PC-9 (cell line): ENCODE results near the gene RIMBP2. TPM values are rescaled to one million over a fixed set of nuclear protein-coding genes. Genes with fewer than 3 reads are reported as not detected.

Source experiments
- BruUV-seq: library from RNA; stranded (reverse); fragments of 400-500 nt; replicated peaks from 2 replicates; lab custom pipeline; 2021; lab: Mats Ljungman, UMichigan
- CTCF ChIA-PET: fragments of 300-600 bp; sonication (Branson Sonifier 250); formaldehyde crosslinking; loops from one replicate; lab custom pipeline; 2022; ENCODE audit warnings: antibody characterized with exemption; lab: Charles Lee
- POLR2A ChIA-PET: fragments of 300-600 bp; sonication (Branson Sonifier 250); formaldehyde crosslinking; loops from one replicate; lab custom pipeline; 2022; ENCODE audit warnings: antibody characterized with exemption; ENCODE audit not compliant: unreplicated experiment; lab: Charles Lee
- DNase-seq, 2 experiments: peaks; one replicate each; pipeline versions ENCODE4 v3.0.0 to v3.0.0-alpha.2; 2015 to 2022; ENCODE audit warnings: mixed read lengths in 1 of 2
- H2AFZ ChIP-seq: fragments of 200-600 bp; sonication (generic); 2 replicates; pipeline ENCODE4 v1.8.1; 2017; ENCODE audit warnings: antibody characterized with exemption
- H3F3A ChIP-seq: fragments of 200-600 bp; sonication (generic); 2 replicates; pipeline ENCODE4 v1.8.1; 2017; ENCODE audit warnings: antibody characterized with exemption, mild to moderate bottlenecking, low read depth; ENCODE audit not compliant: insufficient read depth
- H3K27ac ChIP-seq: fragments of 200-600 bp; sonication (generic); 2 replicates; pipeline ENCODE4 v1.6.1; 2016; ENCODE audit warnings: mixed run types
- H3K27me3 ChIP-seq: fragments of 200-600 bp; sonication (generic); 2 replicates; pipeline ENCODE4 v1.6.1; 2016; ENCODE audit warnings: low read depth, mixed run types; ENCODE audit not compliant: insufficient read depth
- H3K36me3 ChIP-seq: fragments of 200-600 bp; sonication (generic); 2 replicates; pipeline ENCODE4 v1.6.1; 2016; ENCODE audit warnings: low read depth, mixed run types
- H3K4me1 ChIP-seq: fragments of 200-600 bp; sonication (generic); replicated peaks from 2 replicates; pipeline ENCODE4 v1.6.1; 2016; ENCODE audit warnings: mixed run types; ENCODE audit not compliant: insufficient read depth
- H3K4me2 ChIP-seq: fragments of 200-600 bp; sonication (generic); 2 replicates; pipeline ENCODE4 v1.6.1; 2017; ENCODE audit warnings: mixed run types
- H3K4me3 ChIP-seq: fragments of 200-600 bp; sonication (generic); 2 replicates; pipeline ENCODE4 v1.6.1; 2016; ENCODE audit warnings: mixed run types
- H3K79me2 ChIP-seq: fragments of 200-600 bp; sonication (generic); 2 replicates; pipeline ENCODE4 v1.6.1; 2017; ENCODE audit warnings: low read depth, mixed run types
- H3K9me2 ChIP-seq: fragments of 200-600 bp; sonication (generic); 2 replicates; pipeline ENCODE4 v1.8.1; 2017; ENCODE audit warnings: mild to moderate bottlenecking; ENCODE audit not compliant: insufficient read depth
- H3K9me3 ChIP-seq: fragments of 200-600 bp; sonication (generic); 2 replicates; pipeline ENCODE4 v1.8.1; 2016; ENCODE audit warnings: low read depth; ENCODE audit not compliant: insufficient read depth
- H4K20me1 ChIP-seq: fragments of 200-600 bp; sonication (generic); 2 replicates; pipeline ENCODE4 v1.8.1; 2017; ENCODE audit not compliant: insufficient read depth
- CTCF ChIP-seq: fragments of 200-600 bp; sonication (generic); conservative IDR thresholded peaks from 2 replicates; pipeline ENCODE4 v1.6.1; 2017; ENCODE audit warnings: mixed run types, antibody characterized with exemption, mild to moderate bottlenecking, moderate library complexity
- EZH2 ChIP-seq: fragments of 200-600 bp; sonication (generic); IDR thresholded peaks from 2 replicates; pipeline ENCODE4 v1.8.0; 2017; ENCODE audit warnings: antibody characterized with exemption, low read depth
- intact Hi-C: fragments of 100-400 bp; cut with micrococcal nuclease; formaldehyde crosslinking; loops from one replicate; pipeline ENCODE4 v1.10.0; 2022; ENCODE audit not compliant: unreplicated experiment
- total RNA-seq: library from RNA; stranded (reverse); gene quantifications from 2 replicates; pipeline ENCODE4 v1.2.3, GENCODE V29; 2021

The RIMBP2 gene
- total RNA-seq, 1 experiment from 2014 or later: not detected

GRCh38 chr12:130651188-130651959 lies 64.7 kb downstream of the RIMBP2 start:
- ChIA-PET POLR2A (no interaction called here), CTCF (no interaction called here)
- no peaks in the 10 kb centered on the region for H3K9me3 ChIP-seq
- H3K27ac ChIP-seq: no peak overlapping the region
- no peaks in the 10 kb centered on the region for H3K9me2 ChIP-seq
- no peak for TF ChIP-seq EZH2
- no peak for TF ChIP-seq CTCF
- intact Hi-C loops: no loop called here
- no peak overlapping the region for H2AFZ ChIP-seq
- peaks cover 85% of the 10 kb centered on the region for H3K27me3 ChIP-seq
- no peak overlapping the region for H3K4me2 ChIP-seq
- H3K79me2 ChIP-seq: no peaks in the 10 kb centered on the region
- H3K4me3 ChIP-seq: no peak overlapping the region
- no TSS peak for BruUV-seq
- DNase-seq: no peak
- no peaks in the 10 kb centered on the region for H3F3A ChIP-seq
- H3K4me1 ChIP-seq: no peaks in the 10 kb centered on the region
- H3K36me3 ChIP-seq: no peaks in the 10 kb centered on the region
- no peaks in the 10 kb centered on the region for H4K20me1 ChIP-seq

GRCh38 chr12:130650131-130650530 lies 66.0 kb downstream of the RIMBP2 start:
- intact Hi-C loops: no loop called here
- TF ChIP-seq CTCF (no peak), EZH2 (no peak)
- Histone ChIP-seq H3K4me3 (no peak overlapping the region), H3F3A (no peaks in the 10 kb centered on the region), H2AFZ (no peak overlapping the region), H3K9me3 (no peaks in the 10 kb centered on the region), H3K79me2 (no peaks in the 10 kb centered on the region), H3K4me1 (no peaks in the 10 kb centered on the region), H4K20me1 (no peaks in the 10 kb centered on the region), H3K27me3 (peaks cover 78% of the 10 kb centered on the region), H3K4me2 (no peak overlapping the region), H3K36me3 (no peaks in the 10 kb centered on the region), H3K9me2 (no peaks in the 10 kb centered on the region), H3K27ac (no peak overlapping the region)
- no TSS peak for BruUV-seq
- ChIA-PET CTCF (no interaction called here), POLR2A (no interaction called here)
- DNase-seq: no peak

DNA sequence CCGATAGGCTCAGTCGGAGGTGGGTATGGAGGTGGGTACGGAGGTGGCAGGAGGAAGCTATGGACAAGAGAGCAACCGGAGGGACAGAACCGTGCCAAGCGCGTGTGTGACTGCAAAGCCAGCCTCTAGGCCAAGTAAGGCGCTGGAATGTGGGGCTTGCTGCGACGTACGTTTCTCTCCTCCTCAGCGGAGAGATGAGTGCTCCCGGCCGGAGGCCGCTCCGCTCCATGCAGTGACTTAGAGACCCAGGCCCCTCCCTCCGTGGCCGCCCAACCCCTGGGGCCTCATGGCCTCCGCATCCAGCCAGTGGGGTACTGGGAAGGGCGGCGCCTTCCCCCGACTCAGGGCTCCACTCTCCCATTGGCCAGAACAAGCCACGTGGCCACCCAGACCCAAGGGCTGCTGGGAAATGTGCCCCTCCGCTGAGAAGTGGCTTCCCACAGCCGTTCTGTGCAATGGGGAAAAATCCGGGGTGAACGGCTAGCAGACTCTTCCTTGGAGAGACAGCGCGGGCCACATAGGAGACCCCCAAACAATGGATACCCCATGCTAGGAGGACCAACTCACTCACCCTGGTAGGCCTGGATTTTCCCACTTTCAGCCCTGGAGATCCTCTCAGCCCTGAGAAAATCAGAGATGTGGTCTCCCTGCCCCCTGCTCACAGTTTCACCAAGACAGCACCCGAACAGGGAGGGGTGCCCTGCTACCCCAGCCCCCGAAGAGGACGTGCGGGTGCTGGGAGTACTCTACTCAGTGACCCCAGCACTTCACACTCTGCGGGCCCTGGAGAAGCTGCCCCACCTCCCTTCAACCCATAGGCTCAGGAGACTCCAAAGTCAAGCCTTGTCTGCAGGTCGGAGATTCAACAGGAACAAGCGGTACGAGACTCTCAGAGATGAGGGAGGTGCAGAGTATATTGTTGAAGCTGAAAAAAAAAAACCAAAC lies 66.7 kb downstream of the RIMBP2 start:
- H3F3A ChIP-seq: no peaks in the 10 kb centered on the region
- H3K36me3 ChIP-seq: no peaks in the 10 kb centered on the region
- H3K4me1 ChIP-seq: no peaks in the 10 kb centered on the region
- no peak overlapping the region for H3K27ac ChIP-seq
- H2AFZ ChIP-seq: no peak overlapping the region
- no peak overlapping the region for H3K4me2 ChIP-seq
- no peaks in the 10 kb centered on the region for H3K79me2 ChIP-seq
- ChIA-PET POLR2A (no interaction called here), CTCF (no interaction called here)
- intact Hi-C loops: no loop called here
- no peaks in the 10 kb centered on the region for H3K9me2 ChIP-seq
- no peaks in the 10 kb centered on the region for H3K9me3 ChIP-seq
- no TSS peak for BruUV-seq
- DNase-seq: no peak
- H4K20me1 ChIP-seq: no peaks in the 10 kb centered on the region
- H3K4me3 ChIP-seq: no peak overlapping the region
- H3K27me3 ChIP-seq: peaks cover 83% of the 10 kb centered on the region
- TF ChIP-seq EZH2 (no peak), CTCF (no peak)
